ENCODE measurements around the gene LAMTOR5. TPM values are rescaled to one million over a fixed set of nuclear protein-coding genes. Genes with fewer than 3 reads are reported as not detected.
A peak's percentile ranks its signal among the peaks of the same experiment; 100 is the strongest.

The LAMTOR5 gene
- total and polyA plus RNA-seq, 2 of the 13 experiments (the other 11 are each of a cell fraction or from before 2014, with no cell fraction given): 96.7 to 400 TPM

DNA sequence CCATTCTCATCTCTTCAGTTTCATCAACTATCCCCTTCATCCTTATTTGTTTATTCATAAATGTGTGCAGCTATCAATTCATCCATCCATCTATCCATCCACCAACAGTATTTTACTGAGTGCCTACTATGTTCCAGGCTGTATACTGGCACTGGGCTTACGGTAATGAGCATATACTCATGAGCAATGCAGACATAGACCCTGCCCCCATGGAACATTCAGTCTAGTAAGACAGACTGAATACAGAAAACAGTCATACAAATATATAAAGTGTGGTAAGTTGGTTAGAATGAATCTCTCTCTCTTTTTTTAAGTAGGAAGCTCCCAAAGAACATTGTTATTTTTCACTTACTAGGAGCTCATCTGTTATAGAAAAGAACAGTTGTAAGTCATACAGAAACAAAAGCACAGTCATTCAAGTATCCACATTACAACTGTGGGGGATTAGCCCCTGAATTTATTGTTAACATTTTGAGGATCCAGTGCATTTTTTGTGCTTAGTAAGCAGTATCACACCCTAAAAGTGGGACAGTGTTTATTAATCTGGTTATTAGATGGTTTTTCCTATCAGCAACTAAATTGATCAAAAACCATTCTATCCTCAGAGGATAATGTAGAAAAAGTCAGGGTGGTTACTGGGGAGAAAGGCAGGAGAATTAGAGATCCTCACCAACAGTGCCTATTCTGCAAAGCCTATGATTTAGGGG, 20.3 kb downstream of the LAMTOR5 start:
- intact Hi-C loops (cut with micrococcal nuclease; ENCODE audit: unreplicated experiment): no loop called here
- H3K9ac ChIP-seq (ENCODE audit: insufficient read depth, low read depth, low read length): no peak overlapping the region
- no peaks in the 10 kb centered on the region for H3K9me3 ChIP-seq (ENCODE audit: low read length)
- POLR2A ChIA-PET: no interaction called here
- in situ Hi-C loops (cut with HindIII; ENCODE audit: extremely low pct_ligation_motif_present, low pct_unique_long_range_greater_than_20kb): no loop called here
- DNase-seq (ENCODE audit: low spot score): no peak
- no peaks in the 10 kb centered on the region for H3K27me3 ChIP-seq (ENCODE audit: control insufficient read depth in 1 of 2, insufficient read depth in 2 of 2, low read length in 2 of 2)
- no TSS peak for BruUV-seq (replicated peaks)
- FAIRE-seq: no peak
- no peaks in the 10 kb centered on the region for H3K36me3 ChIP-seq (replicated peaks in 1 of 2; ENCODE audit: control insufficient read depth in 1 of 2, insufficient read depth in 2 of 2, low read length in 2 of 2)
- no peak overlapping the region for H3K27ac ChIP-seq (ENCODE audit: extremely low read length, insufficient read depth, low read length)
- WGBS (ENCODE audit: low lambda C conversion rate): 97% methylated on average over 1 of the region's 1 CpG
- H3K4me2 ChIP-seq (ENCODE audit: low read depth, low read length): no peak overlapping the region
- H3K4me3 ChIP-seq (replicated peaks in 1 of 3; ENCODE audit: insufficient read depth in 1 of 3, low read depth in 2 of 3, low read length in 3 of 3): no peak overlapping the region
- no peaks in the 10 kb centered on the region for H3K79me2 ChIP-seq (ENCODE audit: insufficient read depth, low read length)
- TF ChIP-seq ZZZ3 (CRISPR knock-in tag; IDR thresholded peaks at IDR 0.05; ENCODE audit: borderline replicate concordance): no peak
- no peak for TF ChIP-seq SNAI1 (CRISPR knock-in tag; IDR thresholded peaks at IDR 0.05; ENCODE audit: borderline replicate concordance)
- peak; percentile 82 for TF ChIP-seq MAFF (IDR thresholded peaks at IDR 0.05; ENCODE audit: low read depth, low read length)
- peak; percentile 66 to 86 for TF ChIP-seq MAFK (conservative IDR thresholded peaks at IDR 0.05 in 1 of 2, IDR thresholded peaks at IDR 0.05 in 1 of 2; ENCODE audit: low read length in 2 of 2)
- TF ChIP-seq ZFP41 (CRISPR knock-in tag; IDR thresholded peaks at IDR 0.05; ENCODE audit: borderline replicate concordance): no peak
- CTCF ChIA-PET (ENCODE audit: low intra/inter-chr PET ratio, low total read pairs): no interaction called here
- no peak for ATAC-seq
- H4K20me1 ChIP-seq (ENCODE audit: insufficient read depth, low read length): no peaks in the 10 kb centered on the region
- H2AFZ ChIP-seq (ENCODE audit: low read length): no peak overlapping the region
- H3K4me1 ChIP-seq (ENCODE audit: insufficient read depth, low read length): peaks cover 17% of the 10 kb centered on the region

DNA sequence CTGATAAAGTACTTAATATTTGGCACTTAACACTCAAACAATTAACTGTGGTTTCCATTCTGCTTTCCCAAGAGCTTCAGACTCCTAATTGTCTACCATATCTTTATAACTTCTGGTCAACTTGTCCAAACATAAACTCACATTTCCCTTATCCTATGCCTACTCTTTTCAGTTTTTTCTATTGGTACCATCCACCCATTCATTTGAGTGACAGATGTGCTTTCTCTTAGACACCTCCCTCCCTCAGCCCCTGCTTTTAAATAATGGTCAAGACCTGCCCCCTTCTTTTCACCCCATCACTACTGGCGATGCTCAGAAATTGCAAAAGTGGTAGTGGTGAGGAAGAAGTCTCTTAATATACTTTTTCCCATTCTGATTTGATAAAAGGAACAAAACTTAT, 22.1 kb downstream of the LAMTOR5 start:
- DNase-seq (ENCODE audit: low spot score) (no peak), FAIRE-seq (no peak), ATAC-seq (no peak)
- H3K4me2 ChIP-seq (ENCODE audit: low read depth, low read length): no peak overlapping the region
- no peak overlapping the region for H3K4me3 ChIP-seq (replicated peaks in 1 of 3; ENCODE audit: insufficient read depth in 1 of 3, low read depth in 2 of 3, low read length in 3 of 3)
- ChIA-PET CTCF (ENCODE audit: low intra/inter-chr PET ratio, low total read pairs) (no interaction called here), POLR2A (no interaction called here)
- no peaks in the 10 kb centered on the region for H3K79me2 ChIP-seq (ENCODE audit: insufficient read depth, low read length)
- BruUV-seq (replicated peaks): no TSS peak
- WGBS (ENCODE audit: low lambda C conversion rate): 100% methylated on average over 1 of the region's 1 CpG
- H2AFZ ChIP-seq (ENCODE audit: low read length): no peak overlapping the region
- no peaks in the 10 kb centered on the region for H3K27me3 ChIP-seq (ENCODE audit: control insufficient read depth in 1 of 2, insufficient read depth in 2 of 2, low read length in 2 of 2)
- H3K9me3 ChIP-seq (ENCODE audit: low read length): no peaks in the 10 kb centered on the region
- in situ Hi-C loops (cut with HindIII; ENCODE audit: extremely low pct_ligation_motif_present, low pct_unique_long_range_greater_than_20kb) (no loop called here), intact Hi-C loops (cut with micrococcal nuclease; ENCODE audit: unreplicated experiment) (no loop called here)
- H3K27ac ChIP-seq (ENCODE audit: extremely low read length, insufficient read depth, low read length): no peak overlapping the region
- no peaks in the 10 kb centered on the region for H4K20me1 ChIP-seq (ENCODE audit: insufficient read depth, low read length)
- no peaks in the 10 kb centered on the region for H3K36me3 ChIP-seq (replicated peaks in 1 of 2; ENCODE audit: control insufficient read depth in 1 of 2, insufficient read depth in 2 of 2, low read length in 2 of 2)
- H3K9ac ChIP-seq (ENCODE audit: insufficient read depth, low read depth, low read length): no peak overlapping the region
- H3K4me1 ChIP-seq (ENCODE audit: insufficient read depth, low read length): peaks cover 5% of the 10 kb centered on the region
- TF ChIP-seq JUN (CRISPR knock-in tag; IDR thresholded peaks at IDR 0.05) (no peak), NAIF1 (CRISPR knock-in tag; IDR thresholded peaks at IDR 0.05; ENCODE audit: borderline replicate concordance) (no peak), HDAC2 (CRISPR knock-in tag; IDR thresholded peaks at IDR 0.05) (no peak), ZNF572 (CRISPR knock-in tag; IDR thresholded peaks at IDR 0.05) (no peak), SRSF1 (optimal IDR thresholded peaks at IDR 0.05; ENCODE audit: low read depth, low read length) (no peak), HOXA7 (CRISPR knock-in tag; IDR thresholded peaks at IDR 0.05) (no peak), RFXANK (CRISPR knock-in tag; IDR thresholded peaks at IDR 0.05) (no peak)
- TF ChIP-seq, protein P1, sequence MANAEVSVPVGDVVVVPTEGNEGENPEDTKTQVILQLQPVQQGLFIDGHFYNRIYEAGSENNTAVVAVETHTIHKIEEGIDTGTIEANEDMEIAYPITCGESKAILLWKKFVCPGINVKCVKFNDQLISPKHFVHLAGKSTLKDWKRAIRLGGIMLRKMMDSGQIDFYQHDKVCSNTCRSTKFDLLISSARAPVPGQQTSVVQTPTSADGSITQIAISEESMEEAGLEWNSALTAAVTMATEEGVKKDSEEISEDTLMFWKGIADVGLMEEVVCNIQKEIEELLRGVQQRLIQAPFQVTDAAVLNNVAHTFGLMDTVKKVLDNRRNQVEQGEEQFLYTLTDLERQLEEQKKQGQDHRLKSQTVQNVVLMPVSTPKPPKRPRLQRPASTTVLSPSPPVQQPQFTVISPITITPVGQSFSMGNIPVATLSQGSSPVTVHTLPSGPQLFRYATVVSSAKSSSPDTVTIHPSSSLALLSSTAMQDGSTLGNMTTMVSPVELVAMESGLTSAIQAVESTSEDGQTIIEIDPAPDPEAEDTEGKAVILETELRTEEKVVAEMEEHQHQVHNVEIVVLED (CRISPR knock-in tag; IDR thresholded peaks at IDR 0.05; ENCODE audit: borderline replicate concordance): no peak
- TF ChIP-seq, protein P2, sequence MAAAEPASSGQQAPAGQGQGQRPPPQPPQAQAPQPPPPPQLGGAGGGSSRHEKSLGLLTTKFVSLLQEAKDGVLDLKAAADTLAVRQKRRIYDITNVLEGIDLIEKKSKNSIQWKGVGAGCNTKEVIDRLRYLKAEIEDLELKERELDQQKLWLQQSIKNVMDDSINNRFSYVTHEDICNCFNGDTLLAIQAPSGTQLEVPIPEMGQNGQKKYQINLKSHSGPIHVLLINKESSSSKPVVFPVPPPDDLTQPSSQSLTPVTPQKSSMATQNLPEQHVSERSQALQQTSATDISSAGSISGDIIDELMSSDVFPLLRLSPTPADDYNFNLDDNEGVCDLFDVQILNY (CRISPR knock-in tag; conservative IDR thresholded peaks at IDR 0.05): no peak
- TF ChIP-seq, protein P3, sequence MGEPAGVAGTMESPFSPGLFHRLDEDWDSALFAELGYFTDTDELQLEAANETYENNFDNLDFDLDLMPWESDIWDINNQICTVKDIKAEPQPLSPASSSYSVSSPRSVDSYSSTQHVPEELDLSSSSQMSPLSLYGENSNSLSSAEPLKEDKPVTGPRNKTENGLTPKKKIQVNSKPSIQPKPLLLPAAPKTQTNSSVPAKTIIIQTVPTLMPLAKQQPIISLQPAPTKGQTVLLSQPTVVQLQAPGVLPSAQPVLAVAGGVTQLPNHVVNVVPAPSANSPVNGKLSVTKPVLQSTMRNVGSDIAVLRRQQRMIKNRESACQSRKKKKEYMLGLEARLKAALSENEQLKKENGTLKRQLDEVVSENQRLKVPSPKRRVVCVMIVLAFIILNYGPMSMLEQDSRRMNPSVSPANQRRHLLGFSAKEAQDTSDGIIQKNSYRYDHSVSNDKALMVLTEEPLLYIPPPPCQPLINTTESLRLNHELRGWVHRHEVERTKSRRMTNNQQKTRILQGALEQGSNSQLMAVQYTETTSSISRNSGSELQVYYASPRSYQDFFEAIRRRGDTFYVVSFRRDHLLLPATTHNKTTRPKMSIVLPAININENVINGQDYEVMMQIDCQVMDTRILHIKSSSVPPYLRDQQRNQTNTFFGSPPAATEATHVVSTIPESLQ (CRISPR knock-in tag; conservative IDR thresholded peaks at IDR 0.05): no peak

All from HepG2 (cell line).